Chondrocyte (in vitro differentiated cells): ENCODE measurements around the gene AFF1. TPM values are rescaled to one million over a fixed set of nuclear protein-coding genes. Genes with fewer than 3 reads are reported as not detected.

ENCODE experiments used
- DNase-seq: peaks from one replicate; pipeline ENCODE4 v3.0.0; 2021; ENCODE audit warnings: mixed read lengths, low spot score
- H3K27ac Mint-ChIP-seq: one replicate; pipeline ENCODE4 v1.8.0; 2021; ENCODE audit warnings: mild to moderate bottlenecking, moderate library complexity, mixed read lengths; ENCODE audit not compliant: unreplicated experiment
- H3K27me3 Mint-ChIP-seq: 2 replicates; pipeline ENCODE4 v1.8.0; 2021; ENCODE audit warnings: low read depth, mixed read lengths
- H3K36me3 Mint-ChIP-seq: 2 replicates; pipeline ENCODE4 v1.8.0; 2021; ENCODE audit warnings: low read depth, mixed read lengths
- H3K4me1 Mint-ChIP-seq: 2 replicates; pipeline ENCODE4 v1.8.0; 2021; ENCODE audit warnings: low read depth, mild to moderate bottlenecking, mixed read lengths
- H3K4me3 Mint-ChIP-seq: one replicate; pipeline ENCODE4 v1.8.0; 2021; ENCODE audit warnings: mild to moderate bottlenecking, moderate library complexity, mixed read lengths; ENCODE audit not compliant: unreplicated experiment
- H3K9me3 Mint-ChIP-seq: 2 replicates; pipeline ENCODE4 v1.8.0; 2021; ENCODE audit warnings: low read depth, mixed read lengths
- CTCF ChIP-seq: fragments of 200-600 bp; sonication (generic); IDR thresholded peaks from 2 replicates; pipeline ENCODE4 v1.5.0; 2021; ENCODE audit warnings: antibody characterized with exemption, mild to moderate bottlenecking, moderate library complexity
- total RNA-seq: library from RNA; stranded (reverse); gene quantifications from 3 replicates; pipeline ENCODE4 v1.2.1, GENCODE V29; 2021

The AFF1 gene
- total RNA-seq, 1 donor from 2014 or later, result 25.9 TPM

GRCh38 chr4:86973668-86974067 lies 38.9 kb downstream of the AFF1 start:
- no peak for DNase-seq
- Mint-ChIP-seq H3K4me1 (peaks cover 19% of the 10 kb centered on the region), H3K9me3 (no peaks in the 10 kb centered on the region), H3K4me3 (no peak overlapping the region), H3K27me3 (no peaks in the 10 kb centered on the region), H3K27ac (no peak overlapping the region), H3K36me3 (no peaks in the 10 kb centered on the region)
- TF ChIP-seq CTCF, result no peak

- peaks cover 21% of the 10 kb centered on the region for H3K4me1 Mint-ChIP-seq
- TF ChIP-seq CTCF, result no peak
- H3K36me3 Mint-ChIP-seq, result no peaks in the 10 kb centered on the region
- no peak for DNase-seq
- peak overlapping the region; percentile 24 for H3K27ac Mint-ChIP-seq
- H3K9me3 Mint-ChIP-seq, result no peaks in the 10 kb centered on the region
- no peaks in the 10 kb centered on the region for H3K27me3 Mint-ChIP-seq
- H3K4me3 Mint-ChIP-seq, result no peak overlapping the region
Measured at GRCh38 chr4:86974551-86974994, 39.8 kb downstream of the AFF1 start.

GRCh38 chr4:86975927-86976326 lies 41.1 kb downstream of the AFF1 start:
- no peak overlapping the region for H3K4me3 Mint-ChIP-seq
- no peak overlapping the region for H3K27ac Mint-ChIP-seq
- no peaks in the 10 kb centered on the region for H3K27me3 Mint-ChIP-seq
- DNase-seq, result no peak
- no peak for TF ChIP-seq CTCF
- H3K9me3 Mint-ChIP-seq, result no peaks in the 10 kb centered on the region
- H3K4me1 Mint-ChIP-seq, result peaks cover 21% of the 10 kb centered on the region
- H3K36me3 Mint-ChIP-seq, result no peaks in the 10 kb centered on the region

- Mint-ChIP-seq H3K4me3 (no peak overlapping the region), H3K27me3 (no peaks in the 10 kb centered on the region), H3K36me3 (peaks cover 2% of the 10 kb centered on the region), H3K9me3 (no peaks in the 10 kb centered on the region), H3K4me1 (peaks cover 21% of the 10 kb centered on the region), H3K27ac (no peak overlapping the region)
- no peak for DNase-seq
- no peak for TF ChIP-seq CTCF
Measured at GRCh38 chr4:86976801-86977485, 42.1 kb downstream of the AFF1 start.

GRCh38 chr4:86977621-86978184 lies 42.9 kb downstream of the AFF1 start:
- peaks cover 21% of the 10 kb centered on the region for H3K4me1 Mint-ChIP-seq
- TF ChIP-seq CTCF, result no peak
- H3K9me3 Mint-ChIP-seq, result no peaks in the 10 kb centered on the region
- no peaks in the 10 kb centered on the region for H3K27me3 Mint-ChIP-seq
- peaks cover 5% of the 10 kb centered on the region for H3K36me3 Mint-ChIP-seq
- no peak overlapping the region for H3K27ac Mint-ChIP-seq
- no peak overlapping the region for H3K4me3 Mint-ChIP-seq
- DNase-seq, result no peak
